Testis (tissue), 3 donors: ENCODE data around the gene ATP1B1. TPM values are rescaled to one million over a fixed set of nuclear protein-coding genes. Genes with fewer than 3 reads are reported as not detected.
"Not testable (repeated sequence)": the region's sequence is repeated elsewhere in the genome, so short reads cannot be mapped to it uniquely, and the experiment has no call there.

Experiments used
- DNase-seq: peaks from one replicate; pipeline ENCODE4 v3.0.0-alpha.2; 2019
- H3K27ac ChIP-seq, 2 donors: fragments of 200-600 bp; sonication (generic); one replicate each; pipeline ENCODE4 v1.5.1; 2019
- H3K27me3 ChIP-seq: fragments of 200-600 bp; sonication (generic); one replicate; pipeline ENCODE4 v1.5.1; 2019
- H3K36me3 ChIP-seq: fragments of 200-600 bp; sonication (generic); one replicate; pipeline ENCODE4 v1.5.1; 2017; ENCODE audit warnings: low read depth; ENCODE audit errors: missing control alignments
- H3K4me1 ChIP-seq: fragments of 200-600 bp; sonication (generic); one replicate; pipeline ENCODE4 v1.5.1; 2019
- H3K4me3 ChIP-seq, 2 donors: fragments of 200-600 bp; sonication (generic); one replicate each; pipeline ENCODE4 v1.5.1; 2017 to 2019
- H3K9me3 ChIP-seq: fragments of 200-600 bp; sonication (generic); one replicate; pipeline ENCODE4 v1.5.1; 2017
- POLR2A ChIP-seq: fragments of 450-650 bp; IDR thresholded peaks from one replicate; pipeline ENCODE4 v1.6.1; 2017; ENCODE audit warnings: antibody characterized with exemption, mild to moderate bottlenecking, moderate library complexity
- WGBS, 2 donors: methylation state at CpG; one replicate each; pipeline ENCODE4 v1.1.5; 2018; 5-methylcytosine and 5-hydroxymethylcytosine counted together
- intact Hi-C: fragments of 100-400 bp; cut with DNase I; formaldehyde crosslinking; loops from one replicate; pipeline ENCODE4 v1.15.1; 2023; ENCODE audit warnings: low total_unique reads
- polyA plus RNA-seq: library from polyadenylated mRNA; stranded (reverse); fragments of 350-450 nt; fragmentation: Illumina TruSeq; extraction: RNeasy Lipid Tissue Mini Kit (QIAGEN cat#74804); gene quantifications from one replicate; pipeline ENCODE4 v1.2.3, GENCODE V29; 2014; ENCODE audit warnings: low read depth, low replicate concordance; ENCODE audit not compliant: insufficient read depth
- total RNA-seq, 2 donors: library from RNA; depleted of rRNA; stranded (reverse); fragments of >200 nt; gene quantifications; one replicate each; pipeline ENCODE4 v1.2.3, GENCODE V29; 2016
- TF ChIP-seq, protein P1 (sequence below), 3 experiments: fragments of 450-650 bp in 2 of 3; fragments of 200-600 bp in 1 of 3; sonication (generic) in 1 of 3; IDR thresholded peaks; one replicate each; pipeline ENCODE4 v1.5.1; 2016 to 2019; ENCODE audit warnings: antibody characterized with exemption in 3 of 3, mild to moderate bottlenecking in 2 of 3, moderate library complexity in 1 of 3

The ATP1B1 gene
- total and polyA plus RNA-seq, 3 donors from 2014 or later: 98.3 to 160 (median 131) TPM

- no peak for DNase-seq
- H3K4me1 ChIP-seq: peaks cover under 1% of the 10 kb centered on the region
- TF ChIP-seq, protein P1, sequence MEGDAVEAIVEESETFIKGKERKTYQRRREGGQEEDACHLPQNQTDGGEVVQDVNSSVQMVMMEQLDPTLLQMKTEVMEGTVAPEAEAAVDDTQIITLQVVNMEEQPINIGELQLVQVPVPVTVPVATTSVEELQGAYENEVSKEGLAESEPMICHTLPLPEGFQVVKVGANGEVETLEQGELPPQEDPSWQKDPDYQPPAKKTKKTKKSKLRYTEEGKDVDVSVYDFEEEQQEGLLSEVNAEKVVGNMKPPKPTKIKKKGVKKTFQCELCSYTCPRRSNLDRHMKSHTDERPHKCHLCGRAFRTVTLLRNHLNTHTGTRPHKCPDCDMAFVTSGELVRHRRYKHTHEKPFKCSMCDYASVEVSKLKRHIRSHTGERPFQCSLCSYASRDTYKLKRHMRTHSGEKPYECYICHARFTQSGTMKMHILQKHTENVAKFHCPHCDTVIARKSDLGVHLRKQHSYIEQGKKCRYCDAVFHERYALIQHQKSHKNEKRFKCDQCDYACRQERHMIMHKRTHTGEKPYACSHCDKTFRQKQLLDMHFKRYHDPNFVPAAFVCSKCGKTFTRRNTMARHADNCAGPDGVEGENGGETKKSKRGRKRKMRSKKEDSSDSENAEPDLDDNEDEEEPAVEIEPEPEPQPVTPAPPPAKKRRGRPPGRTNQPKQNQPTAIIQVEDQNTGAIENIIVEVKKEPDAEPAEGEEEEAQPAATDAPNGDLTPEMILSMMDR (IDR thresholded peaks at IDR 0.05): no peak
- no peak for TF ChIP-seq POLR2A
- no peaks in the 10 kb centered on the region for H3K9me3 ChIP-seq
- no peaks in the 10 kb centered on the region for H3K27me3 ChIP-seq
- no peak overlapping the region for H3K4me3 ChIP-seq
- 96% methylated on average over 6 of the region's 6 CpGs for WGBS, 2 donors
- intact Hi-C loops: no loop called here
- H3K36me3 ChIP-seq: peaks cover under 1% of the 10 kb centered on the region
- no peak overlapping the region for H3K27ac ChIP-seq
These were observed 14.8 kb downstream of the ATP1B1 start for GRCh38 chr1:169121146-169121923.

GRCh38 chr1:169122976-169123375, 16.5 kb downstream of the ATP1B1 start:
- no peak overlapping the region for H3K27ac ChIP-seq
- no peaks in the 10 kb centered on the region for H3K4me1 ChIP-seq

GRCh38 chr1:169124459-169124858, 18.0 kb downstream of the ATP1B1 start:
- DNase-seq: no peak
- H3K4me1 ChIP-seq: no peaks in the 10 kb centered on the region
- TF ChIP-seq, protein P1 (IDR thresholded peaks at IDR 0.05): no peak
- TF ChIP-seq POLR2A: no peak
- H3K27me3 ChIP-seq: no peaks in the 10 kb centered on the region
- H3K27ac ChIP-seq: no peak overlapping the region
- intact Hi-C loops: no loop called here
- no peaks in the 10 kb centered on the region for H3K9me3 ChIP-seq
- no peak overlapping the region for H3K4me3 ChIP-seq
- 72 to 82% methylated on average over 2 of the region's 2 CpGs for WGBS, 2 donors
- H3K36me3 ChIP-seq: peaks cover 6% of the 10 kb centered on the region

More at GRCh38 chr1:169122976-169123375, 16.5 kb downstream of the ATP1B1 start:
- intact Hi-C loops: no loop called here
- Histone ChIP-seq H3K27me3 (no peaks in the 10 kb centered on the region), H3K9me3 (no peaks in the 10 kb centered on the region), H3K4me3 (no peak overlapping the region), H3K36me3 (peaks cover 6% of the 10 kb centered on the region)
- TF ChIP-seq POLR2A: no peak
- TF ChIP-seq, protein P1 (IDR thresholded peaks at IDR 0.05): no peak
- WGBS, 2 donors: 55 to 73% methylated on average over 6 of the region's 6 CpGs
- DNase-seq: no peak

- WGBS, 2 donors: 84 to 95% methylated on average over 6 of the region's 6 CpGs
These were observed 19.1 kb downstream of the ATP1B1 start for GRCh38 chr1:169125597-169125996.

GRCh38 chr1:169126335-169126734, 19.8 kb downstream of the ATP1B1 start:
- Histone ChIP-seq H3K4me3 (no peak overlapping the region), H3K4me1 (no peaks in the 10 kb centered on the region), H3K27ac (no peak overlapping the region), H3K27me3 (no peaks in the 10 kb centered on the region), H3K36me3 (peaks cover 6% of the 10 kb centered on the region), H3K9me3 (no peaks in the 10 kb centered on the region)
- no peak for DNase-seq
- TF ChIP-seq POLR2A: no peak
- TF ChIP-seq, protein P1 (IDR thresholded peaks at IDR 0.05): no peak
- intact Hi-C loops: no loop called here
- 91 to 93% methylated on average over 3 of the region's 3 CpGs for WGBS, 2 donors

More at GRCh38 chr1:169125597-169125996, 19.1 kb downstream of the ATP1B1 start:
- H3K4me3 ChIP-seq, H3K36me3 ChIP-seq, H3K27me3 ChIP-seq, H3K9me3 ChIP-seq, H3K4me1 ChIP-seq, H3K27ac ChIP-seq, DNase-seq, intact Hi-C loops: not testable (repeated sequence)
